Spleen (tissue), 7 donors: Measurements from ENCODE around the gene CRNKL1.

Experiments
- CTCF ChIP-seq, 11 experiments: fragments of 200-600 bp in 7 of 11; fragments of 450-650 bp in 4 of 11; sonication (generic) in 4 of 11; IDR thresholded peaks in 8 of 11; conservative IDR thresholded peaks in 3 of 11; 1 replicate in 7 of 11; 2 replicates in 4 of 11; pipeline versions ENCODE4 v1.4.0 to v1.8.0; 2016 to 2021; ENCODE audit warnings: antibody characterized with exemption in 11 of 11, inconsistent platforms in 4 of 11, mild to moderate bottlenecking in 1 of 11
- POLR2A ChIP-seq, 3 donors: fragments of 450-650 bp; IDR thresholded peaks; one replicate each; pipeline ENCODE4 v1.5.1; 2017; ENCODE audit warnings: antibody characterized with exemption in 3 of 3, mild to moderate bottlenecking in 1 of 3
- POLR2AphosphoS5 ChIP-seq, 3 donors: sonication (generic); formaldehyde crosslinking; IDR thresholded peaks; one replicate each; pipeline ENCODE4 v1.5.1; 2017; ENCODE audit warnings: antibody characterized with exemption in 3 of 3
- donor health status: DM: no; HTN: no; CAD: no; lungs with moderate emphysema.
- donor health status: DM: no; HTN: no; CAD: no.
- donor health status: DM: no; HTN: no; CAD: no.

- TF ChIP-seq POLR2A (IDR thresholded peaks at IDR 0.05) (no peak), CTCF (IDR thresholded peaks at IDR 0.05 in 8 of 11, conservative IDR thresholded peaks at IDR 0.05 in 3 of 11) (no peak), POLR2AphosphoS5 (IDR thresholded peaks at IDR 0.05) (no peak)
These were observed 32.1 kb upstream of the CRNKL1 start for GRCh38 chr20:20084296-20084752.
